OCI-LY1 (cell line): Measurements from ENCODE around the gene FURIN.

Source experiments
- H2AFZ ChIP-seq: fragments of 200-600 bp; sonication (generic), shearing (Covaris generic); 2 replicates; pipeline ENCODE4 v1.6.0; 2014; ENCODE audit warnings: antibody characterized with exemption, mild to moderate bottlenecking, low read length
- H3F3A ChIP-seq: fragments of 200-600 bp; sonication (generic), shearing (Covaris generic); 2 replicates; pipeline ENCODE4 v1.6.0; 2014; ENCODE audit warnings: mild to moderate bottlenecking, antibody characterized with exemption, low read length, moderate library complexity; ENCODE audit not compliant: insufficient read depth
- H3K27ac ChIP-seq: fragments of 200-600 bp; sonication (generic); 2 replicates; pipeline ENCODE4 v1.5.1; 2014; ENCODE audit warnings: low read length, mixed run types, mild to moderate bottlenecking, low read depth; ENCODE audit not compliant: poor library complexity, severe bottlenecking
- H3K27me3 ChIP-seq: fragments of 200-600 bp; sonication (generic); 2 replicates; pipeline ENCODE4 v1.6.0; 2014; ENCODE audit warnings: antibody characterized with exemption, mild to moderate bottlenecking, low read length, moderate library complexity; ENCODE audit not compliant: insufficient read depth
- H3K36me3 ChIP-seq: fragments of 200-600 bp; sonication (generic); 2 replicates; pipeline ENCODE4 v1.6.1; 2014; ENCODE audit warnings: mild to moderate bottlenecking, antibody characterized with exemption, low read length, moderate library complexity, mixed read lengths; ENCODE audit not compliant: insufficient read depth
- H3K4me1 ChIP-seq: fragments of 200-600 bp; sonication (generic); 2 replicates; pipeline ENCODE4 v1.5.1; 2014; ENCODE audit warnings: mild to moderate bottlenecking, low read length, moderate library complexity; ENCODE audit not compliant: insufficient read depth, severe bottlenecking
- H3K4me2 ChIP-seq: fragments of 200-600 bp; sonication (generic), shearing (Covaris generic); 2 replicates; pipeline ENCODE4 v1.6.1; 2014; ENCODE audit warnings: low read length
- H3K4me3 ChIP-seq: fragments of 200-600 bp; sonication (generic); 2 replicates; pipeline ENCODE4 v1.5.1; 2014; ENCODE audit warnings: low read length, low read depth, mild to moderate bottlenecking, mixed read lengths; ENCODE audit not compliant: poor library complexity, severe bottlenecking
- H3K79me2 ChIP-seq: fragments of 200-600 bp; shearing (Covaris generic); 2 replicates; pipeline ENCODE4 v1.6.1; 2016; ENCODE audit warnings: mixed run types, low read length, mixed read lengths; ENCODE audit not compliant: insufficient read depth
- H3K9ac ChIP-seq: fragments of 200-600 bp; sonication (generic), shearing (Covaris generic); 2 replicates; pipeline ENCODE4 v1.6.1; 2014; ENCODE audit warnings: mild to moderate bottlenecking, low read length, mixed read lengths
- H3K9me2 ChIP-seq: fragments of 200-600 bp; sonication (generic), shearing (Covaris generic); 2 replicates; pipeline ENCODE4 v1.6.1; 2014; ENCODE audit warnings: low read depth, mild to moderate bottlenecking, low read length, mixed read lengths
- H3K9me3 ChIP-seq: fragments of 200-600 bp; shearing (Covaris generic); 2 replicates; pipeline ENCODE4 v1.6.1; 2014; ENCODE audit warnings: low read length, mixed read lengths
- H4K20me1 ChIP-seq: fragments of 200-600 bp; sonication (generic), shearing (Covaris generic); 2 replicates; pipeline ENCODE4 v1.6.0; 2016; ENCODE audit warnings: mild to moderate bottlenecking, low read length; ENCODE audit not compliant: insufficient read depth
- EZH2 ChIP-seq: fragments of 200-600 bp; sonication (generic), shearing (Covaris generic); IDR thresholded peaks from 2 replicates; pipeline ENCODE4 v1.8.0; 2017; ENCODE audit warnings: borderline replicate concordance, mixed run types, mild to moderate bottlenecking, antibody characterized with exemption, low read length, moderate library complexity, mixed read lengths
- TF ChIP-seq, protein P1 (sequence below): fragments of 200-600 bp; sonication (generic), shearing (Covaris generic); IDR thresholded peaks from 2 replicates; pipeline ENCODE4 v1.5.1; 2017; ENCODE audit warnings: mild to moderate bottlenecking, antibody characterized with exemption, low read length, moderate library complexity, mixed read lengths

Gene FURIN

DNA sequence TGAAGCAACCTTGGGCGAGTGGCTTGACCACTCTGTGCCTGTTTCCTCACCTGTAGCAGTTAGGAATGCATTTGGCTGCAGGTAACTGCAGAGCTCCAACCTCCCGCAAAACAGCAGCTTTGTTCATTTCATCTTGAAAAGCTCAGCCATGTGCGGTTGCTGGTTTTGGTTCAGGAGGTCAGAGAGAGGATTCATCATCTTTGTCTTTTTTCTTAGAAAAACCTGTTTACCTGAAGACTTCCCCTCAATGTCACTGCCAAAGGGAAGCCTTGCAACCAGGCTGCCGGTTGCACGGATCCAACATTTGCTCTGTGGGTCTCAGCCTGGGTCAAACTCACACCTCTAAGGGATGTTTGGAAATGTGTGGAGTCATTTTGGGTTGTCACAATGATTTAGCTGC, 16.4 kb upstream of the FURIN start:
- Histone ChIP-seq H3K4me3 (no peak overlapping the region), H3K27ac (no peak overlapping the region), H3F3A (no peaks in the 10 kb centered on the region), H3K79me2 (no peaks in the 10 kb centered on the region), H3K4me1 (peaks cover 16% of the 10 kb centered on the region), H3K27me3 (no peaks in the 10 kb centered on the region; the same call in 1 of the 2 replicates), H3K4me2 (no peak overlapping the region), H2AFZ (no peak overlapping the region), H3K36me3 (no peaks in the 10 kb centered on the region), H3K9me3 (no peaks in the 10 kb centered on the region), H4K20me1 (no peaks in the 10 kb centered on the region), H3K9me2 (no peaks in the 10 kb centered on the region), H3K9ac (no peak overlapping the region)
- TF ChIP-seq EZH2 = no peak
- TF ChIP-seq, protein P1, sequence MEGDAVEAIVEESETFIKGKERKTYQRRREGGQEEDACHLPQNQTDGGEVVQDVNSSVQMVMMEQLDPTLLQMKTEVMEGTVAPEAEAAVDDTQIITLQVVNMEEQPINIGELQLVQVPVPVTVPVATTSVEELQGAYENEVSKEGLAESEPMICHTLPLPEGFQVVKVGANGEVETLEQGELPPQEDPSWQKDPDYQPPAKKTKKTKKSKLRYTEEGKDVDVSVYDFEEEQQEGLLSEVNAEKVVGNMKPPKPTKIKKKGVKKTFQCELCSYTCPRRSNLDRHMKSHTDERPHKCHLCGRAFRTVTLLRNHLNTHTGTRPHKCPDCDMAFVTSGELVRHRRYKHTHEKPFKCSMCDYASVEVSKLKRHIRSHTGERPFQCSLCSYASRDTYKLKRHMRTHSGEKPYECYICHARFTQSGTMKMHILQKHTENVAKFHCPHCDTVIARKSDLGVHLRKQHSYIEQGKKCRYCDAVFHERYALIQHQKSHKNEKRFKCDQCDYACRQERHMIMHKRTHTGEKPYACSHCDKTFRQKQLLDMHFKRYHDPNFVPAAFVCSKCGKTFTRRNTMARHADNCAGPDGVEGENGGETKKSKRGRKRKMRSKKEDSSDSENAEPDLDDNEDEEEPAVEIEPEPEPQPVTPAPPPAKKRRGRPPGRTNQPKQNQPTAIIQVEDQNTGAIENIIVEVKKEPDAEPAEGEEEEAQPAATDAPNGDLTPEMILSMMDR = no peak

DNA sequence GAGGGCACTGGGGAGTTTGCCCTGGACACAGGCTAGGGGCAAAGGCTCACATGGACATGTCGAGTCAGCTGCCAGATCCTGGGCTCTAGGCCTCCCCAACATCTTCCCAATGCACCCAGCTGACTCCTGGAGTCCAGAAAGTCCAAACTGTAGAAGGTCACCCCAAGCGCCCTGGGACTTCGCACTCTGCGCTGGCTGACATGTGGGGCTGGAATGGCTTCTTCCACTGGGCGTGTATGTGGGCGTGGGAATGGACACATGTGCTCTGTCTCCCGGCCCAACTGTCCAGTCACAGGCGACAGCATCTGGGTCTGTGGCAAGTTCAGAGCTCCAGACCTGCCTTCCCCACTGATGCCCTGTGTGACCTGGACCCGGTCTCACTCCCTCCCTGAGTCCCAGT, 13.2 kb upstream of the FURIN start:
- Histone ChIP-seq H3K4me2 (no peak overlapping the region), H3K9ac (no peak overlapping the region), H3K36me3 (no peaks in the 10 kb centered on the region), H3K4me3 (no peak overlapping the region), H3K9me3 (no peaks in the 10 kb centered on the region), H3K79me2 (no peaks in the 10 kb centered on the region), H2AFZ (no peak overlapping the region), H3K27me3 (no peaks in the 10 kb centered on the region; the same call in 1 of the 2 replicates), H4K20me1 (no peaks in the 10 kb centered on the region), H3K4me1 (peaks cover 21% of the 10 kb centered on the region), H3F3A (no peaks in the 10 kb centered on the region), H3K9me2 (no peaks in the 10 kb centered on the region), H3K27ac (no peak overlapping the region)
- TF ChIP-seq EZH2 = no peak
- TF ChIP-seq, protein P1 = no peak

DNA sequence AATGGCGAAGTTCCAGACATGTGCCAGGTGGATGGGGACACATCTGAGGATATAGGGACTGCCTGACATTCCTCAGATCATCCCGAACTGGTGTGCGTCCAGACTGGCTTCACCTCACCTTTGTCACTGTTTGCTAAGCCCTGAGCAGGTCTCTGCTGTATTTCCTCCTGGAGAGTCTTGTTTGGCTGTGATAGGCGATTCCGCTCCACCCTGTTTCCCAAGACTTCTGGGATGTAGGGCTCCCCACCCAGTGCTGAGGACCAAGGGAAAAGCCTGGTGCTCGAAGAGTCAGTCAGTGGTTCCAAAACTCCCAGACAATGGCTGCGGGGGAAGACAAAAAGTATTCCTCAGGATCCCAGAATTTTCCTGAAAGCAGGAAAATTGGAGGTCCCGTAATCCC, 11.1 kb upstream of the FURIN start:
- no peak for TF ChIP-seq EZH2
- TF ChIP-seq, protein P1 = no peak
- H3K9me3 ChIP-seq = no peaks in the 10 kb centered on the region
- H3K79me2 ChIP-seq = no peaks in the 10 kb centered on the region
- H3K9me2 ChIP-seq = no peaks in the 10 kb centered on the region
- H3F3A ChIP-seq = no peaks in the 10 kb centered on the region
- H3K4me2 ChIP-seq = no peak overlapping the region
- H3K27ac ChIP-seq = no peak overlapping the region
- no peak overlapping the region for H2AFZ ChIP-seq
- H4K20me1 ChIP-seq = no peaks in the 10 kb centered on the region
- H3K9ac ChIP-seq = no peak overlapping the region
- H3K4me3 ChIP-seq = no peak overlapping the region
- no peaks in the 10 kb centered on the region for H3K36me3 ChIP-seq
- H3K27me3 ChIP-seq = no peaks in the 10 kb centered on the region
- peaks cover 19% of the 10 kb centered on the region for H3K4me1 ChIP-seq
